ENCODE results near the gene TTC7B. TPM values are rescaled to one million over a fixed set of nuclear protein-coding genes. Genes with fewer than 3 reads are reported as not detected.

The TTC7B gene
- total and polyA plus RNA-seq, 2 donors (not counting 1 experiment from before 2014, with no cell fraction given): 0.36 to 3.2 TPM

DNA sequence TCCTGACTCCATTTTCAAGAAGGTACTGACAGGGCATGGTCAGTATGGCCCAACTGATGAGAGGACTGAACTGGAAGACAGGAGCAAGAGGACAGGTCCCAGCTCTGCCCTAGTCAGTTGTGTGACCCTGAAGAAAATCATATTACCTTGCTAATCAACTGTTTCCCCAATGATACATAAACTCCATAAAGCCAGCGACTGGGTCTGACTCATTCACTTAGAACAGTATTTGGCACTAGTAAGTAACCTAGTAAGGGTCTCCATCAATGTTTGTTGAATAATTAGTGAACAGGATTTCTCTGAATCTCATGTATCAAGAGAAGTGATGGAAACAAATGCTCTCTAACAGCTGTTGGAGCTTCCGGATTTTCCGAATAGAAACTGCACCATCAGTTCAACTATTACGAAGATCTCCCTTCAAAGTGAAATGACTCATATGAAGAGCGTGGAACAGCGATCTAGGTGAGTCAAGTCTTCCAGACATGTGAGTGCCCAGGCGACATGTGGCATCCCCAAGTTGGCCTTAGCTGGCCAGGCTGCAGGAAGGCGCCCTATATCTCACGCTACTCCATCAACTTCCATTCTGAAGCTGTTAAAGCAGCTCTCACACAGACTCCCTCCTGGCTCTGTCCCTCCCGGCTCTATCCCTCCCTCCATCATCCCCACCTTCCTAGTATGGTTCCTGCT, 94.5 kb downstream of the TTC7B start:
- intact Hi-C loops (cut with micrococcal nuclease): no loop called here
- CTCF ChIA-PET: interaction anchor here (0.6 kb wide), 1 partner anchor 37 kb away, joined by 4 read pairs; no protein-coding TSS in a partner anchor

GRCh38 chr14:90720832-90721231, 95.4 kb downstream of the TTC7B start:
- POLR2A ChIA-PET: no interaction called here
- peaks cover 9 to 11% of the 10 kb centered on the region in 2 donors for H3K4me1 ChIP-seq (ENCODE audit: control insufficient read depth in 2 of 2, insufficient read depth in 2 of 2, low read length in 2 of 2)
- CTCF ChIA-PET: interaction anchor here (0.6 kb wide), 1 partner anchor 38 kb away, joined by 4 read pairs; no protein-coding TSS in a partner anchor
- no peak overlapping the region for H3K4me3 ChIP-seq (ENCODE audit: control extremely low read depth in 1 of 5, extremely low read depth in 1 of 5, insufficient read depth in 1 of 5, low read depth in 2 of 5, low read length in 4 of 5)
- H3K9me3 ChIP-seq (ENCODE audit: control extremely low read depth in 1 of 3, control insufficient read depth in 2 of 3, insufficient read depth in 1 of 3, low read length in 2 of 3): no peaks in the 10 kb centered on the region
- H3K79me2 ChIP-seq (ENCODE audit: control insufficient read depth, insufficient read depth, low read length): no peaks in the 10 kb centered on the region
- intact Hi-C loops (cut with micrococcal nuclease): no loop called here
- H3K9ac ChIP-seq (ENCODE audit: low read length): no peak overlapping the region
- ATAC-seq (ENCODE audit: low read depth) (no peak), DNase-seq (no peak)
- no peak overlapping the region for H3K4me2 ChIP-seq (replicated peaks; ENCODE audit: low read depth, low read length, poor library complexity, severe bottlenecking)
- H2AFZ ChIP-seq (ENCODE audit: insufficient read depth, low read depth, low read length, poor library complexity, severe bottlenecking): no peak overlapping the region
- H3K36me3 ChIP-seq (replicated peaks in 1 of 2; ENCODE audit: control extremely low read depth in 1 of 2, control insufficient read depth in 1 of 2, extremely low read depth in 1 of 2, insufficient read depth in 2 of 2, low read length in 1 of 2): no peaks in the 10 kb centered on the region
- H4K20me1 ChIP-seq (ENCODE audit: control insufficient read depth, insufficient read depth, low read length, poor library complexity, severe bottlenecking): no peaks in the 10 kb centered on the region
- no peak overlapping the region for H3K27ac Mint-ChIP-seq
- 74% methylated on average over 2 of the region's 5 CpGs for WGBS (ENCODE audit: insufficient coverage)
- H3K27me3 Mint-ChIP-seq: peaks cover 4% of the 10 kb centered on the region
- no peaks in the 10 kb centered on the region for H3K9me3 Mint-ChIP-seq (ENCODE audit: insufficient read depth)
- TF ChIP-seq EZH2 (IDR thresholded peaks at IDR 0.05; ENCODE audit: borderline replicate concordance, insufficient read depth, low read depth, low read length, poor library complexity, severe bottlenecking): no peak
- TF ChIP-seq, protein P1, sequence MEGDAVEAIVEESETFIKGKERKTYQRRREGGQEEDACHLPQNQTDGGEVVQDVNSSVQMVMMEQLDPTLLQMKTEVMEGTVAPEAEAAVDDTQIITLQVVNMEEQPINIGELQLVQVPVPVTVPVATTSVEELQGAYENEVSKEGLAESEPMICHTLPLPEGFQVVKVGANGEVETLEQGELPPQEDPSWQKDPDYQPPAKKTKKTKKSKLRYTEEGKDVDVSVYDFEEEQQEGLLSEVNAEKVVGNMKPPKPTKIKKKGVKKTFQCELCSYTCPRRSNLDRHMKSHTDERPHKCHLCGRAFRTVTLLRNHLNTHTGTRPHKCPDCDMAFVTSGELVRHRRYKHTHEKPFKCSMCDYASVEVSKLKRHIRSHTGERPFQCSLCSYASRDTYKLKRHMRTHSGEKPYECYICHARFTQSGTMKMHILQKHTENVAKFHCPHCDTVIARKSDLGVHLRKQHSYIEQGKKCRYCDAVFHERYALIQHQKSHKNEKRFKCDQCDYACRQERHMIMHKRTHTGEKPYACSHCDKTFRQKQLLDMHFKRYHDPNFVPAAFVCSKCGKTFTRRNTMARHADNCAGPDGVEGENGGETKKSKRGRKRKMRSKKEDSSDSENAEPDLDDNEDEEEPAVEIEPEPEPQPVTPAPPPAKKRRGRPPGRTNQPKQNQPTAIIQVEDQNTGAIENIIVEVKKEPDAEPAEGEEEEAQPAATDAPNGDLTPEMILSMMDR (IDR thresholded peaks at IDR 0.05): no peak
- H3K4me1 Mint-ChIP-seq: no peaks in the 10 kb centered on the region
- no peak overlapping the region for H3K4me3 Mint-ChIP-seq
- H3K27me3 ChIP-seq (replicated peaks in 1 of 4; ENCODE audit: control extremely low read depth in 1 of 4, control insufficient read depth in 3 of 4, insufficient read depth in 4 of 4, low read length in 3 of 4): no peaks in the 10 kb centered on the region
- H3K27ac ChIP-seq (ENCODE audit: low read length in 2 of 2): no peak overlapping the region

More for the DNA sequence above, 94.5 kb downstream of the TTC7B start:
- no peak overlapping the region for H3K4me3 Mint-ChIP-seq
- H3K4me3 ChIP-seq (ENCODE audit: control extremely low read depth in 1 of 5, extremely low read depth in 1 of 5, insufficient read depth in 1 of 5, low read depth in 2 of 5, low read length in 4 of 5): no peak overlapping the region
- no peak overlapping the region for H3K27ac ChIP-seq (ENCODE audit: low read length in 2 of 2)
- H3K27me3 Mint-ChIP-seq: peaks cover 4% of the 10 kb centered on the region
- POLR2A ChIA-PET: no interaction called here
- H3K27ac Mint-ChIP-seq: no peak overlapping the region
- TF ChIP-seq EZH2 (IDR thresholded peaks at IDR 0.05; ENCODE audit: borderline replicate concordance, insufficient read depth, low read depth, low read length, poor library complexity, severe bottlenecking): no peak
- TF ChIP-seq, protein P1 (IDR thresholded peaks at IDR 0.05): no peak
- H3K9me3 Mint-ChIP-seq (ENCODE audit: insufficient read depth): no peaks in the 10 kb centered on the region
- H4K20me1 ChIP-seq (ENCODE audit: control insufficient read depth, insufficient read depth, low read length, poor library complexity, severe bottlenecking): no peaks in the 10 kb centered on the region
- no peak overlapping the region for H3K9ac ChIP-seq (ENCODE audit: low read length)
- WGBS (ENCODE audit: insufficient coverage): 94% methylated on average over 6 of the region's 10 CpGs
- no peaks in the 10 kb centered on the region for H3K36me3 ChIP-seq (replicated peaks in 1 of 2; ENCODE audit: control extremely low read depth in 1 of 2, control insufficient read depth in 1 of 2, extremely low read depth in 1 of 2, insufficient read depth in 2 of 2, low read length in 1 of 2)
- H3K4me1 ChIP-seq (ENCODE audit: control insufficient read depth in 2 of 2, insufficient read depth in 2 of 2, low read length in 2 of 2): peaks cover 9 to 11% of the 10 kb centered on the region in 2 donors
- no peaks in the 10 kb centered on the region for H3K79me2 ChIP-seq (ENCODE audit: control insufficient read depth, insufficient read depth, low read length)
- no peaks in the 10 kb centered on the region for H3K4me1 Mint-ChIP-seq
- no peak for ATAC-seq (ENCODE audit: low read depth)
- H3K4me2 ChIP-seq (replicated peaks; ENCODE audit: low read depth, low read length, poor library complexity, severe bottlenecking): no peak overlapping the region
- no peaks in the 10 kb centered on the region for H3K27me3 ChIP-seq (replicated peaks in 1 of 4; ENCODE audit: control extremely low read depth in 1 of 4, control insufficient read depth in 3 of 4, insufficient read depth in 4 of 4, low read length in 3 of 4)
- H3K9me3 ChIP-seq (ENCODE audit: control extremely low read depth in 1 of 3, control insufficient read depth in 2 of 3, insufficient read depth in 1 of 3, low read length in 2 of 3): no peaks in the 10 kb centered on the region
- H2AFZ ChIP-seq (ENCODE audit: insufficient read depth, low read depth, low read length, poor library complexity, severe bottlenecking): no peak overlapping the region
- DNase-seq: no peak
